Right kidney (tissue), 1 donor: Measurements from ENCODE around the gene CENPF.
"Not testable (repeated sequence)": the region's sequence is repeated elsewhere in the genome, so short reads cannot be mapped to it uniquely, and the experiment has no call there.

ENCODE experiments used
- DNase-seq: peaks from one replicate; pipeline ENCODE4 v3.0.0-alpha.2; 2016

Gene CENPF

GRCh38 chr1:214583824-214584554 is 19.0 kb upstream of the CENPF start:
- DNase-seq: no peak

GRCh38 chr1:214584805-214585766 is 17.9 kb upstream of the CENPF start:
- no peak for DNase-seq

GRCh38 chr1:214586621-214587020 is 16.4 kb upstream of the CENPF start:
- DNase-seq: no peak

DNA sequence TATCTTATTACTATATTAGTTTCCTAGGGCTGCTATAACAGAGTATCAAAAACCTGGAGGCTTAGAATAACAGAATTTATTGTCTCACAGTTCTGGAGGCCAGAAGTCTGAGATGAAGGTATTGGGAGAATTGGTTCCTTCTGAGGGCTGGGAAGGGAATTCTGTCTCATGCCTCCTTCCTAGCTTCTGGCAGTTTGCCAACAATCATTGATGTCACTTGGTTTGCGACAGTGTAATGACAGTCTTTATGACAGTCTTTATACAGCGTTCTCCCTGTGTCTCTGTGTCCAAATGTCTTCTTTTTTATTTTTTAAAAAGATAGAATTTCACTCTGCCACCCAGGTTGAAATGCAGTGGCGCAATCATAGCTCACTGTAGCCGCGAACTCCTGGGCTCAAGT is 15.8 kb upstream of the CENPF start:
- no peak for DNase-seq

GRCh38 chr1:214588963-214589597 is 13.9 kb upstream of the CENPF start:
- no peak for DNase-seq

DNA sequence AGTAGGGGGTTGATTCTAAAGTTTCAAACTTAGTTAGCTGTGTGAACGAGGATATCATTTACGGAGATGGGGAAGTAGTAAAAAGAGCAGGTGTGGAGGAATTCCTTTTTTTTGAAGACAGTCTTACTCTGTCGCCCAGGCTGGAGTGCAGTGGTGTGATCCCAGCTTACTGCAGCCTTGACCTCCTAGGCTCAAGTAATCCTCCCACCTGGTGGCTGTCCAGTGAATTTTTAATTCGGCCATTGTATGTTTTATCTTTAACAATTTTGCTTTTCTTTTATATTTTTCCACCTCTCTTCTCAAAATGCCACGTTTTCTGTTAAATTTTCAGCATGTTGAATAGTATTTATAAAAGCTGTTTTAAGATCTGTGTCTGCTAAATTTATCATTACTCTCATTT is 12.3 kb upstream of the CENPF start:
- no peak for DNase-seq

DNA sequence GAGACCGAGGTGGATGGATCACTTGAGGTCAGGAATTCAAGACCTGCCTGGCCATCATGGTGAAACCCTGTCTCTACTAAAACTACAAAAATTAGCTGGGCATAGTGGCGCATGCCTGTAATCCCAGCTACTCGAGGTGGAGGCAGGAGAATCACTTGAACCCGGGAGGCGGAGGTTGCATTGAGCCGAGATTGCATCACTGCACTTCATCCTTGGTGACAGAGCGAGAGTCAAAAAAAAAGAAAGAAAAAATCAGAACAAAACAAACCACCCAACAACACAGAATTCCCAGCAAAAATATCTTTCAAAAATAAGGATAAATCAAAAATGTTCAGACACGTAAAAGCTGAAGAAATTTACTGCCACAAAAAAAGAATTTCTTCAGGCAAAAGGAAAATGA is 11.1 kb upstream of the CENPF start:
- DNase-seq: not testable (repeated sequence)

GRCh38 chr1:214593158-214593557 is 9.8 kb upstream of the CENPF start:
- no peak for DNase-seq

DNA sequence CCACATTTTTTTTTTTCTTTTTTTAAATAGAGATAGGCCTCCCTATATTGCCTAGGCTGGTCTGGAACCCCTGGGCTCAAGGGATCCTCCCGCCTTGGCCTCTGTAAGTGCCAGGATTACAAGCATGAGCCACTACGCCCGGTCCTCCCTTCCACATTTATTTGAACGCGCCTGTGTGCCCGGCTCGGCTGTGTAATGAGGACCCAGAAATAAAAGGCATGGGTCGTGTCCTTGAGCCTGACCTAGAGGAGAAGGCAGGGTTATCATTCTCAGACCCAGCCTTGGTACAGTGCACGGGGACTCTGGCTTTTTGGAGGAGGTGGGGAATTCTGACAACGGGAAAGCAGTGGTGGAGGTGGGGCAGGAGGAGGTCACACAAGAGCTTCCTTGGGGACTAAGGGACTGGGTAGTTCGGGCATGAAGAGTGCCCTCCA is 841 bp downstream of the CENPF start:
- no peak for DNase-seq

GRCh38 chr1:214604523-214604922 is 1.5 kb downstream of the CENPF start:
- DNase-seq: no peak

GRCh38 chr1:214605484-214605883 is 2.5 kb downstream of the CENPF start:
- not testable (repeated sequence) for DNase-seq

GRCh38 chr1:214605933-214606925 is 3.2 kb downstream of the CENPF start:
- DNase-seq: not testable (repeated sequence)

- DNase-seq: not testable (repeated sequence)
These were observed 4.7 kb downstream of the CENPF start for GRCh38 chr1:214607492-214608215.

DNA sequence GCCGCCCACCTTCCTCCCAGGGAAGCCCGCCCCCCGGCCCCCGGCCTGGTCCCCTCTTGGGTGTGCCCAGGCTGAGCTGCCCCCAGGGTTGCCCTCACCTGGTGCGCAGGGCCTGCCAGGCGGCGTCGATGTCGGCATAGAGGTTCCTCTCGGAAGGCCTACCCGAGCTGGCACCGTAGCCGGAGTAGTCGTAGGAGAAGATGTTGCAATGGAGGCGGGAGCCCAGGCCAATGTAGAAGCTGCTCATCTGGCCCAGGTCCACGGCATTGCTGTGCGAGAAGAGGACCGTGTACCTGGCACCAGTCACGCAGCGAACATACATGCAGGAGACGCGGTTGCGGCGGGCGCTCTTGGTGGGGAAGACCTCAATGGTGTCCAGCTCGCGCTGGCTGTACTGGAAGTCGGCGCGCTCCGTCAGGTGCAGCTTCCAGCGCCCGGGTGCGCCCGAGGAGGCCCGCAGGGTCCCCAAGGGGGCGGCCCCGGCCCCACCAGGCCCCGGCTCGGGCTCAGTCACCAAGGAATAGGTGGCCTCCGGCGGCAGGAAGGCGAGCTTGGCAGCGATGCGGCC is 5.3 kb downstream of the CENPF start:
- not testable (repeated sequence) for DNase-seq

DNA sequence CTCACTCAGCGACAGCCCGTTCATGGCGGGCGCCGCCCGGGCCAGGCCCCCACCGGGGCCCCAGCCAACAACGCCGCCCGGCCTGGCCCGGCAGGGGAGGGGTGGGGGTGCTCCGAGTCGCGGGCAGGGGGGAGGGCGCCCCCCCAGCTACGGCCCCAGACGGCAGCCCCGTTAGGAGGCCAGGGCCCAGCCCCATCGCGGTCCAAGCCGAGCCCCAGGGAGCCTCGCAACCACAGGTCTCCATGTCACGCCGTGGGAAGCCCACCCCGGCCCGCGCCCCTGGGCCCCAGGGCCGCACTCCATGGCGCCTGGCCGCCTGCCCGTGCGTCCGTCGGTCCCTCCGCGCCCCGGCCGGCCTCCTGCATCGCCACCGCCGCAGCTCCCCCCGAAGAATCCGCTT is 5.8 kb downstream of the CENPF start:
- DNase-seq: not testable (repeated sequence)

DNA sequence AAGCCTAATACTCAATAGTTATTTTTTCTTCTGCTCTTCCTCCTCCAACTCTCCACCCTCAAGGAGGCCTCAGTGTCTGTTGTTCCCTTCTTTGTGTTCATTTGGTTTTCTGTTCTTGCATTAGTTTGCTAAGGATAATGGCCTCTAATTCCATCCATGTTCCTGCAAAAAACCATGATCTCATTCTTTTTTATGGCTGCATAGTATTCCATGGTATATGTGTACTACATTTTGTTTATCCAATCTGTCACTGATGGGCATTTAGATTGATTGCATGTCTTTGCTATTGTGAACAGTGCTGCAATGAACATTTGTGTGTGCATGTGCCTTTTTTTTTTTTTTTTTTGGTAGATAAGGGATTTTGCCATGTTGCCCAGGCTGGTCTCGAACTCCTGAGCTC is 6.7 kb downstream of the CENPF start:
- no peak for DNase-seq

DNA sequence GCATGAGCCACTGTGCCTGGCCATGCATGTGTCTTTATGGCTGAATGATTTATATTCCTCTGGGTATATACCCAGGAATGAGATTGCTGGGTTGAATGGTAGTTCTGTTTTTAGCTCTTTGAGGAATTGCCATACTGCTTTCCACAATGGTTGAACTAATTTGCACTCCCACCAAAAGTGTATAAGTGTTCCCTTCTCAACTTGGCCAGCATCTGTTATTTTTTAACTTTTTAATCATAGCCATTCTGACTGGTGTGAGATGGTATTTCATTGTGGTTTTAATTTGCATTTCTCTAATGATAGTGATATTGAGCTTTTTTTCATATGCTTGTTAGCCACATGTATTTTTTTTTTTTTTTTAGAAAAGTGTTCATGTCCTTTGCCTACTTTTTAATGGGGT is 7.1 kb downstream of the CENPF start:
- not testable (repeated sequence) for DNase-seq

DNA sequence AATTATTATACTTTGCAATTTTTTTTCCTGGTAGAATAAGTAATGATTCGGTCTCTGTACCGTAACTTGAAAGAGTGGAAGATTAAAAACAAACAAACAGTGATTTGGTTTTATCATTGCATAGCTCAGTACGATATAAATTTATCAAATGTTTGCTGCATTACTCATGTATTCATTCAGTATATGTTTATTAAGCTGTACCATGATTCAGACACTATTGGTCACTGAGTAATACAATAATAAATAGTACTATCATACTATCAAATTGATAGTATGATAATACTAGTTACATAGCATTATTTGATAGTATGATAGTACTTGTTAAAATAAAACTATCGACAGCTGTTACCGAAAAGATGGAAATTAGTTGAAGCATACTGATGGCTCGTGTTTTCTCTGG is 12.1 kb downstream of the CENPF start:
- DNase-seq: no peak

DNA sequence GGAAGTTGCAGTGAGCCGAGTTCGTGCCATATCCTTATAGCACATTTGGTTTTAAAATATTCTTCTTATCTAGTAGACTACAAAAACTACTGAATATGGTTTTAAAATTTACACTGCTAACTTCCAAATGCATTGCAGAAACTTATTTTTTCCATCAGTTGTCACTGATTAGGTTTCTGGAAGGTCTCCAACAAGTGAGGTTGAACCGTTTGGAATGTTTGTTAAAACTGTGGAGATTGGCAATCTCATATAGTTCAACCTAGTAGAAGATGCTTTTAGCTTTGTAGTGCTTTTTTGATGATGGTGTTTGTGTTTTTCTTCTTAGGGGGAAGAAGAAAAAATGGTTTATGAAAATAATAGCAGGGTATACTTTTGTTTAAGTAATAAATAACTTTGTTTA is 12.9 kb downstream of the CENPF start:
- no peak for DNase-seq

GRCh38 chr1:214617246-214617645 is 14.3 kb downstream of the CENPF start:
- DNase-seq: no peak

- no peak for DNase-seq
These were observed 14.8 kb downstream of the CENPF start for GRCh38 chr1:214617843-214618242.
